Left lung (tissue), 10 donors: ENCODE results near the gene TMEM126B. TPM values are rescaled to one million over a fixed set of nuclear protein-coding genes. Genes with fewer than 3 reads are reported as not detected.

Experiments
- ATAC-seq: fragments of 200-7000 bp; cut with Tn5 transposase; one replicate; pipeline ENCODE4 v1.9.1; 2020; ENCODE audit warnings: moderate library complexity
- DNase-seq, 4 donors: peaks; one replicate each; pipeline ENCODE4 v3.0.0-alpha.2; 2013 to 2020
- H3K27ac ChIP-seq, 2 donors: fragments of 200-600 bp; sonication (generic) in 1 of 2; one replicate each; pipeline versions ENCODE4 v1.5.0 to v1.8.0; 2020 to 2021
- H3K27me3 ChIP-seq, 2 donors: fragments of 200-600 bp; sonication (generic) in 1 of 2; one replicate each; pipeline versions ENCODE4 v1.5.0 to v1.8.0; 2020 to 2021
- H3K36me3 ChIP-seq, 2 donors: fragments of 200-600 bp; sonication (generic) in 1 of 2; one replicate each; pipeline versions ENCODE4 v1.5.0 to v1.8.0; 2020 to 2021
- H3K4me1 ChIP-seq, 2 donors: fragments of 200-600 bp; one replicate each; pipeline ENCODE4 v1.8.0; 2021
- H3K4me3 ChIP-seq, 2 donors: fragments of 200-600 bp; sonication (generic) in 1 of 2; one replicate each; pipeline versions ENCODE4 v1.5.0 to v1.8.0; 2020 to 2021; ENCODE audit warnings: mild to moderate bottlenecking in 1 of 2
- H3K9me3 ChIP-seq, 2 donors: fragments of 200-600 bp; sonication (generic) in 1 of 2; one replicate each; pipeline versions ENCODE4 v1.5.0 to v1.8.0; 2020 to 2021
- intact Hi-C, 2 donors: fragments of 100-400 bp; cut with DNase I; formaldehyde crosslinking; loops; one replicate each; pipeline versions ENCODE4 v1.11.2 to v1.14.2; 2022
- polyA plus RNA-seq, 6 donors: library from polyadenylated mRNA; unstranded; fragments of 120-200 nt; gene quantifications; one replicate each; pipeline ENCODE4 v1.2.1, GENCODE V29; 2013; ENCODE audit not compliant: insufficient read length in 6 of 6
- total RNA-seq, 2 donors: library from RNA; stranded (reverse); fragmentation: NEBNext Ultra II Directional; extraction: Animal tissue kit (Norgen Biotek cat#: 25700); gene quantifications; one replicate each; pipeline ENCODE4 v1.2.1, GENCODE V29; 2021
- TF ChIP-seq, protein P1 (sequence below), 2 donors: fragments of 200-600 bp; sonication (generic) in 1 of 2; IDR thresholded peaks; one replicate each; pipeline versions ENCODE4 v1.5.0 to v1.8.0; 2021; ENCODE audit warnings: antibody characterized with exemption in 2 of 2
- donor health status: DM: no; HTN: yes; CAD: no.
- donor health status: DM: no; HTN: no; CAD: no.

The TMEM126B gene
- total and polyA plus RNA-seq, 8 donors = 50.8 to 61.3 (median 56.6) TPM

DNA sequence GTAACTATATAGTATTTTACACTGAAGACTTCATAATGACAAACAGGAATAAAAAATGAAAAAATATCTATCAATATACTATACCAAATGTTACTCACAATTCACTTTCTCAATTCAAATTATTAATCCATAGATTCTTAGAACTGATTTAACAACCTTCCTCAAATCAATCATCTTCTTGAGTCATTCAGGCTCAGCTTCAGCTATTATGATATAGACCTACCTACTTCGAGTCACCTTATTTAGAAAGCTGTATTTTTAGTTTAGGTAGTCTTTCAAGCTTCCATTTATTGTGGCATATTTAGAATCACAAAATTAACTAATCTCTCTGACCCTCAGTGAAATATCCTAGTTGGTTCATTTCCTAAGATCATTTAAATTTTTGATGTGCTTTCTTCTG lies 28.4 kb downstream of the TMEM126B start:
- H3K27ac ChIP-seq = no peak overlapping the region
- H3K4me1 ChIP-seq = peaks cover 6 to 42% of the 10 kb centered on the region in 2 donors
- H3K9me3 ChIP-seq = no peaks in the 10 kb centered on the region
- intact Hi-C loops = no loop called here
- peaks cover 0 to 67% of the 10 kb centered on the region in 2 donors for H3K36me3 ChIP-seq
- H3K27me3 ChIP-seq = no peaks in the 10 kb centered on the region
- H3K4me3 ChIP-seq = no peak overlapping the region
- TF ChIP-seq, protein P1, sequence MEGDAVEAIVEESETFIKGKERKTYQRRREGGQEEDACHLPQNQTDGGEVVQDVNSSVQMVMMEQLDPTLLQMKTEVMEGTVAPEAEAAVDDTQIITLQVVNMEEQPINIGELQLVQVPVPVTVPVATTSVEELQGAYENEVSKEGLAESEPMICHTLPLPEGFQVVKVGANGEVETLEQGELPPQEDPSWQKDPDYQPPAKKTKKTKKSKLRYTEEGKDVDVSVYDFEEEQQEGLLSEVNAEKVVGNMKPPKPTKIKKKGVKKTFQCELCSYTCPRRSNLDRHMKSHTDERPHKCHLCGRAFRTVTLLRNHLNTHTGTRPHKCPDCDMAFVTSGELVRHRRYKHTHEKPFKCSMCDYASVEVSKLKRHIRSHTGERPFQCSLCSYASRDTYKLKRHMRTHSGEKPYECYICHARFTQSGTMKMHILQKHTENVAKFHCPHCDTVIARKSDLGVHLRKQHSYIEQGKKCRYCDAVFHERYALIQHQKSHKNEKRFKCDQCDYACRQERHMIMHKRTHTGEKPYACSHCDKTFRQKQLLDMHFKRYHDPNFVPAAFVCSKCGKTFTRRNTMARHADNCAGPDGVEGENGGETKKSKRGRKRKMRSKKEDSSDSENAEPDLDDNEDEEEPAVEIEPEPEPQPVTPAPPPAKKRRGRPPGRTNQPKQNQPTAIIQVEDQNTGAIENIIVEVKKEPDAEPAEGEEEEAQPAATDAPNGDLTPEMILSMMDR (IDR thresholded peaks at IDR 0.05) = no peak
- DNase-seq (no peak), ATAC-seq (no peak)

DNA sequence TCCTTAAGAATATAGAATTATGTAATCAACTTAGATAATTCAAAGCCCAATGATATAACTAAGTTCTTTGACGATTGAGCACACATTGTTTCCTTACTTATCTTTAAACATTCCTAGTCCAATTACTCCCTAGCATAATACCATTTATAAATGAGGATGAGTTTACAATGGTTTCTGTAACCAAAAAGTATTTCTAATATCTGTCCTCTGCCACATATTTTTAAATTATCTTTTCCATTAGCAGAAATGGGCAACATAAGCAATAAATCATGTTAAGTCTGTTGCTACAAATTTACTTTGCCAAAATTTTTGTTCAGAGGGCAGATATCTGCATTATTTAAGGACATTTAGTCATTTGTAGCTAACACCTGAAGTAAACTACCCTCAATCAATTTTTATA lies 29.8 kb downstream of the TMEM126B start:
- Histone ChIP-seq H3K27me3 (no peaks in the 10 kb centered on the region), H3K4me3 (no peak overlapping the region), H3K9me3 (no peaks in the 10 kb centered on the region), H3K27ac (no peak overlapping the region), H3K4me1 (peaks cover 18 to 56% of the 10 kb centered on the region in 2 donors), H3K36me3 (peaks cover 0 to 65% of the 10 kb centered on the region in 2 donors)
- DNase-seq (no peak), ATAC-seq (no peak)
- intact Hi-C loops = no loop called here
- TF ChIP-seq, protein P1 (IDR thresholded peaks at IDR 0.05) = no peak

DNA sequence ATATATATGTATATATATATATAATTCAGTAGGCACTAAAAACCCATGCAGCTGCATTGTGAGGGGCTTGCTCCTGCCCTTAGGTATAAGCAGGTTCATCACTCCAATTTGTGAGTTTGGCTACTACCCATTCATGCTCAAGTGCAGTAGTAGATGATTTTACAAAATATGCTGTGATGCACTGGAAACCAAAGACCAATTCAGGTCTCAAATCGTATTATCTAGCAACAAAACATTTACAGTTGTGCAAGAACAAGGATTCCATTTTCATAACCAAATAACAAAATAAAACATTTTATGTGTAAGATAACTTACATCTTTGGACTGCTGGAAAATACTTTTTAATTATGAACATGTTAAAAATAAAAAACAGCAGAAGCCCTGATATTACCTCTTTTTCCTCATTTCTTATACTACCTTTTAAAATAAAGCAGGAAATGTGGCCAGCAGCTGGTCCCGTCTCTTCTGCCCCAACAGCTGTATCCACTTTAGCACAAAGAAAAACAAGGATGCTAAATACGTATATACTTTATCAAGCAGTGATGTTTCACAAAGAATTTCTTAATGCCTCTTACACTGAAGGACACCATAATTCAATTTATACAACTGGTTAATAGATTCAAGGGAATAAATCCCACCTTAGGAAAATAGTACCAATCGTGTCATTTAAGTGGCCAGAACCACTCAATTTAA lies 33.7 kb downstream of the TMEM126B start:
- TF ChIP-seq, protein P1 (IDR thresholded peaks at IDR 0.05) = no peak
- peak overlapping the region; percentile 16 to 92 for H3K4me3 ChIP-seq
- DNase-seq (no peak), ATAC-seq (no peak)
- H3K36me3 ChIP-seq = peaks cover 0 to 31% of the 10 kb centered on the region in 2 donors
- intact Hi-C loops = no loop called here
- no peak overlapping the region for H3K27ac ChIP-seq
- no peaks in the 10 kb centered on the region for H3K9me3 ChIP-seq
- H3K4me1 ChIP-seq = peaks cover 18 to 59% of the 10 kb centered on the region in 2 donors
- no peaks in the 10 kb centered on the region for H3K27me3 ChIP-seq

DNA sequence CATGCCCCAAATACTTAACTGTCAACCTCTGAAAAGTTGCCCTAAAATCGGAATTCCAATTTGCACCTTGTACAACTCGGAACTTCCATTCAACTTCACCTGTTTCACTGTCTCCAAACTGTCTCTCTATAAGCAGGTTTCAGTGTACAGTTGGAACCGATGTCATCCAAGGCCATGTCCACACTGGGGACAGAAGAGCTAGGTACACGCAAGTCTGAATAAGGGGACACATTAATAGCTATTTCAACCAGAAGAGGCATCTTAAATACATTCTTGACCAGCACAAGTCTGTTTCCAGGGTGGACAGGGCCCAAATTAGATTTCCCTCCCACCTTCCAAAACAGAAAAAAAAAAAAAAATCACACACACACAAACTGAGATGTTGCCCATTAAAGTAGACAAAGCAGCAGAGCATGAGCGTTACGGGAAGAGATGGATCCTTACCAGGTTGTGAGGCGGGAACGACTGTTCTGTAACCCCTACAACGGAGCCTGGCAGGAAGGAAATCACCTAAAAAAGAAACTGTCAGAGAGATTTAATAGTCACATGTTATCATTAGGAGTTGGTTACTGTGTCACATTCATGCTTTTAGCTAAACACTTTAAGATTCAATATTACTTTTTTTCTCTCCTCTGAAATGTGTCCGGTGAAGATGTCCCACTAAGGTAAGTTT lies 34.8 kb downstream of the TMEM126B start:
- intact Hi-C loops = no loop called here

More for the DNA sequence above, 34.8 kb downstream of the TMEM126B start:
- Histone ChIP-seq H3K9me3 (no peaks in the 10 kb centered on the region), H3K27ac (peak overlapping the region; percentile 98 to 99), H3K36me3 (peaks cover 0 to 23% of the 10 kb centered on the region in 2 donors), H3K4me3 (peak overlapping the region; percentile 79 to 92), H3K4me1 (peaks cover 18 to 52% of the 10 kb centered on the region in 2 donors), H3K27me3 (no peaks in the 10 kb centered on the region)
- TF ChIP-seq, protein P1 (IDR thresholded peaks at IDR 0.05) = no peak
- DNase-seq (no peak), ATAC-seq (no peak)
